ENCODE results near the gene UNC5C. TPM values are rescaled to one million over a fixed set of nuclear protein-coding genes. Genes with fewer than 3 reads are reported as not detected.

Gene UNC5C
- total RNA-seq, 2 donors from 2014 or later, result 0.52 to 2.0 TPM

DNA sequence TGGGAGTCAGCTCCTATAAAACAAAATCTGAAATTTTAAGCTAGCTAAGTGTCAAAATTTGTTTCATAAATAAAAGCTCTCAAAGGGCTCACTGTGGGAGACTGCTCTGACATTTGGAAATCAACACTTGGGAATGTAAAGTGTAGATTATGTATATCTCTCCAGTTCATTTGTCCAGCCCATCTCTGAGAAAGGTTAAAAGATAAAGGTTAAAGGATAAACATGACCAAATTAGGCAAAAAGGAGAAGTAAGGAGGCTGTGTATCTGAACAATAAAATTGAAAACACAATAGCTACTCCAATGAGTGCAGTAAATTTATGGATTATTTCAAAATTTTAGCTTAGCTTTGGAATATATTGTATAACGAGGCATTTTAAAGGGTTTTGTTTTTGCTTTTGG lies 304.9 kb downstream of the UNC5C start:
- no peak for DNase-seq
- no peak for ATAC-seq
- Histone ChIP-seq H3K9me3 (no peaks in the 10 kb centered on the region), H3K4me3 (no peak overlapping the region), H3K27me3 (no peaks in the 10 kb centered on the region), H3K4me1 (no peaks in the 10 kb centered on the region), H3K27ac (no peak overlapping the region), H3K36me3 (replicated peaks in 1 of 2; ENCODE audit: insufficient read depth in 1 of 2, low read depth in 2 of 2) (no peaks in the 10 kb centered on the region)
- intact Hi-C loops (cut with DNase I), result no loop called here
- no peak for TF ChIP-seq POLR2A (IDR thresholded peaks at IDR 0.05)
- TF ChIP-seq, protein P1, sequence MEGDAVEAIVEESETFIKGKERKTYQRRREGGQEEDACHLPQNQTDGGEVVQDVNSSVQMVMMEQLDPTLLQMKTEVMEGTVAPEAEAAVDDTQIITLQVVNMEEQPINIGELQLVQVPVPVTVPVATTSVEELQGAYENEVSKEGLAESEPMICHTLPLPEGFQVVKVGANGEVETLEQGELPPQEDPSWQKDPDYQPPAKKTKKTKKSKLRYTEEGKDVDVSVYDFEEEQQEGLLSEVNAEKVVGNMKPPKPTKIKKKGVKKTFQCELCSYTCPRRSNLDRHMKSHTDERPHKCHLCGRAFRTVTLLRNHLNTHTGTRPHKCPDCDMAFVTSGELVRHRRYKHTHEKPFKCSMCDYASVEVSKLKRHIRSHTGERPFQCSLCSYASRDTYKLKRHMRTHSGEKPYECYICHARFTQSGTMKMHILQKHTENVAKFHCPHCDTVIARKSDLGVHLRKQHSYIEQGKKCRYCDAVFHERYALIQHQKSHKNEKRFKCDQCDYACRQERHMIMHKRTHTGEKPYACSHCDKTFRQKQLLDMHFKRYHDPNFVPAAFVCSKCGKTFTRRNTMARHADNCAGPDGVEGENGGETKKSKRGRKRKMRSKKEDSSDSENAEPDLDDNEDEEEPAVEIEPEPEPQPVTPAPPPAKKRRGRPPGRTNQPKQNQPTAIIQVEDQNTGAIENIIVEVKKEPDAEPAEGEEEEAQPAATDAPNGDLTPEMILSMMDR (IDR thresholded peaks at IDR 0.05), result no peak
- 82 to 83% methylated on average over 1 of the region's 1 CpG for WGBS, 2 donors

DNA sequence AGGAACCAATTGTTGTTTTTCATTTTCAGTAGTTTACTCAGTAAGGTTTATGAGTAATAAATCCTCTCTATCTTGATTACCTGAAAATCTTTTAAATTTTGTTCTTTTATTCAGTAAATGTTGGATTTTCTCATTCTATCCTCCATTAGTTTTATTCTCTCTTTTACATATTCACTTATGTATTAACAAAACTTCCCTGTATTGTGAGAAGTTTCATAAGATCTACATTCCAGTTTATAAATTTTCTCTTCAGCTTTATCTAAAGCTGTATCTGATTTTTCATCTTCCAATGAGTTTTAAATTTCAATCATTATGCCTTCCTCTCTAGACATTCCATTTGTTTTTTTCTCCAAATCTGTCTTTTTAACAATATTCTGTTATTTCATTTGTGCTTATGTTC lies 310.2 kb downstream of the UNC5C start:
- intact Hi-C loops (cut with DNase I), result no loop called here
- Histone ChIP-seq H3K4me1 (no peaks in the 10 kb centered on the region), H3K4me3 (no peak overlapping the region), H3K36me3 (replicated peaks in 1 of 2; ENCODE audit: insufficient read depth in 1 of 2, low read depth in 2 of 2) (no peaks in the 10 kb centered on the region), H3K27ac (no peak overlapping the region), H3K9me3 (no peaks in the 10 kb centered on the region), H3K27me3 (no peaks in the 10 kb centered on the region)
- no peak for DNase-seq
- no peak for TF ChIP-seq POLR2A (IDR thresholded peaks at IDR 0.05)
- TF ChIP-seq, protein P1 (IDR thresholded peaks at IDR 0.05), result no peak
- ATAC-seq, result no peak

DNA sequence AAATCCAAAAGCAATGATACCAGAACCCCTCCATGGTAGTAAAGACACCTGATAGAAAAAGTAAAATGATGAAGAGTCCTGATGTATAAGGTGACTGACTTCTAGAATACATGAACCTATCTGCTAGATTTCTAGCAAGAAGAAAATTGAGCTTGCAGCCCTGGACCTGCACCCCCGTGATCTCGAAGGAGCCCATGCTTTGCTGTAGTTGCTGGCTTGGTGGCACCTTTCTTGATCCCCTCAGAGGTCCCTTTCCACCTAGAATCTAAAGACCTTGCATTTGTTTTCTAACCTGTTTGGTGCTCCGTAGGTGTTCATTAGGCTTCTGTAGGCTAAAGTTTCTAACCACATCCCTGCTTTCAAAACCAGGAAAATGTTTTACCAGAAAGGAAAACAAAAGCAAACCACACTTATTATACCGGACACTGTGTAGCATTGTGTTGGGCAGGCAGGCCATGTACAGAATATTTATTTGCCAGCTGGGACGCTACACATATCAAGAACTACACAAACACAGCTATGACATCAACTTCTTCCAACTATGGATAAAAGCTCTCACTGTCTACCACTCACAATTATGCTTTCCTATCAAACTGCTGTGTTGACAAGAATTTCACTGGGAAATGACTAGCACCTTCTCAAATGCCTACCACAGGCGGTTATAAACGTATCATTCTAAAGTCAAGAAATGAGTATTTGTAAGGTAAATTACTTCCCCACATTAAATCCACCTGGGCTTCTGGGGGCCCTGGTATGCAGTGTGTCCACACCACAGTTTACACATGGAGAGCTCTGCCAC lies 316.2 kb downstream of the UNC5C start:
- Histone ChIP-seq H3K4me1 (no peaks in the 10 kb centered on the region), H3K27me3 (no peaks in the 10 kb centered on the region), H3K9me3 (no peaks in the 10 kb centered on the region), H3K36me3 (replicated peaks in 1 of 2; ENCODE audit: insufficient read depth in 1 of 2, low read depth in 2 of 2) (no peaks in the 10 kb centered on the region), H3K27ac (no peak overlapping the region), H3K4me3 (no peak overlapping the region)
- DNase-seq, result no peak
- no peak for TF ChIP-seq POLR2A (IDR thresholded peaks at IDR 0.05)
- TF ChIP-seq, protein P1 (IDR thresholded peaks at IDR 0.05), result no peak
- intact Hi-C loops (cut with DNase I), result no loop called here
- no peak for ATAC-seq
- 66 to 68% methylated on average over 7 of the region's 7 CpGs for WGBS, 2 donors

DNA sequence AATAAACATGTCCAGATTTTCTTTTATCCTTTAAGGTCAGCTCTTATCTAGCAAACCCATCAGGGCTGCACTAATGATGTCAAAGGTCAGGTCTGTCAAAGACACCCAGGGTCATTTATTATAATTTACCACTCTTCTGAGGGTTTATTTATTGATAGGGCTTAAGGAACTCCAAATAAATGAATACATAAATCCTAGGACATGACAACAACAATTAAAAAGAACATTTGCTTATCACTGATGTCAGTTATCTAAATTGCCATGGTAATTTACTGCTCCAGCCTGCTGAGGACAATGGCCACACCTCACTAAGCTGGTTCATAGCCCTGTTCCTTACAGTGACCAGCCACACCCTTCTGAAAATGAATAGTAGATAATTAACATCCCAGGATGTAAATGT lies 317.1 kb downstream of the UNC5C start:
- Histone ChIP-seq H3K27me3 (no peaks in the 10 kb centered on the region), H3K9me3 (no peaks in the 10 kb centered on the region), H3K36me3 (replicated peaks in 1 of 2; ENCODE audit: insufficient read depth in 1 of 2, low read depth in 2 of 2) (no peaks in the 10 kb centered on the region), H3K4me1 (no peaks in the 10 kb centered on the region), H3K4me3 (no peak overlapping the region), H3K27ac (no peak overlapping the region)
- DNase-seq, result no peak
- no peak for ATAC-seq
- TF ChIP-seq, protein P1 (IDR thresholded peaks at IDR 0.05), result no peak
- no peak for TF ChIP-seq POLR2A (IDR thresholded peaks at IDR 0.05)
- intact Hi-C loops (cut with DNase I), result no loop called here

DNA sequence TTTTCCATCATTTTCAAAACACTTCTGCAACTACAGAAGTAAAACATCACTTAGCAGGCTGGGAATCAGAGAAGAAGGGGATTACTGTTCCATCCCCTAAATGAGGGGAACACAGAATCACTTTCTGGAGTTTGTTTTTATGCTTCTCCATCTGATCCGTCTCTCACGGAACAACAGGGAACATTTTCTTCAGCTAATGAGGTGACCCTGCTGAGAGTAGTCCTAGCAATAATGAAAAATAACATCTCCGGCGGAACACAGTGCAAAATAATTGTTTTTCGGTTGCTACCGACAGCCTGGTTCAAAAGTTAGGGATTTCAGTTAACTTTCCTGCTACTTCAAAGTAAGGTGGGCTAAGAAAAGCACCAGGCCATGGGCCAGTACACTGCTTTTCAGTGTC lies 322.9 kb downstream of the UNC5C start:
- 81 to 85% methylated on average over 6 of the region's 6 CpGs for WGBS, 2 donors
- no peak for ATAC-seq
- H3K4me3 ChIP-seq, result no peak overlapping the region
- DNase-seq, result no peak
- H3K9me3 ChIP-seq, result no peaks in the 10 kb centered on the region
- H3K27me3 ChIP-seq, result no peaks in the 10 kb centered on the region
- no peak overlapping the region for H3K27ac ChIP-seq
- intact Hi-C loops (cut with DNase I), result no loop called here
- peaks cover 7% of the 10 kb centered on the region for H3K4me1 ChIP-seq
- TF ChIP-seq POLR2A (IDR thresholded peaks at IDR 0.05), result no peak
- TF ChIP-seq, protein P1 (IDR thresholded peaks at IDR 0.05), result no peak
- no peaks in the 10 kb centered on the region for H3K36me3 ChIP-seq (replicated peaks in 1 of 2; ENCODE audit: insufficient read depth in 1 of 2, low read depth in 2 of 2)
